WTC11 (cell line): ENCODE data around the gene ZFPM1. TPM values are rescaled to one million over a fixed set of nuclear protein-coding genes. Genes with fewer than 3 reads are reported as not detected.

Experiments used
- ATAC-seq: fragments of 200-7000 bp; cut with Tn5 transposase; 2 replicates; pipeline ENCODE4 v1.10.0; 2021; ENCODE audit warnings: mild to moderate bottlenecking, moderate library complexity
- CTCF ChIA-PET: fragments of 300-600 bp; sonication (Branson Sonifier 250); formaldehyde crosslinking; loops from one replicate; lab custom pipeline; 2021; ENCODE audit warnings: antibody characterized with exemption; lab: Charles Lee
- POLR2A ChIA-PET: fragments of 350-600 bp; sonication (Branson Sonifier 250); formaldehyde crosslinking; loops from one replicate; lab custom pipeline; 2021; ENCODE audit warnings: antibody characterized with exemption; lab: Charles Lee
- DNase-seq: peaks from one replicate; pipeline ENCODE4 v3.0.0; 2021; ENCODE audit warnings: low spot score
- H3K27ac Mint-ChIP-seq: 2 replicates; pipeline ENCODE4 v1.8.0; 2021; ENCODE audit warnings: mixed read lengths
- H3K27me3 Mint-ChIP-seq: 2 replicates; pipeline ENCODE4 v1.8.0; 2021; ENCODE audit warnings: low read depth, mild to moderate bottlenecking, moderate library complexity, mixed read lengths
- H3K36me3 Mint-ChIP-seq: 2 replicates; pipeline ENCODE4 v1.8.0; 2021; ENCODE audit warnings: mixed read lengths
- H3K4me1 Mint-ChIP-seq: 2 replicates; pipeline ENCODE4 v1.8.0; 2022; ENCODE audit warnings: mixed read lengths
- H3K4me3 Mint-ChIP-seq: 2 replicates; pipeline ENCODE4 v1.8.0; 2021; ENCODE audit warnings: mild to moderate bottlenecking, moderate library complexity, mixed read lengths
- H3K9me3 Mint-ChIP-seq: 2 replicates; pipeline ENCODE4 v1.8.0; 2021; ENCODE audit warnings: mixed read lengths
- ATF2 ChIP-seq: sonication (generic); formaldehyde crosslinking; IDR thresholded peaks from 2 replicates; pipeline ENCODE4 v1.8.1; 2022; ENCODE audit warnings: low read depth, missing genetic modification reagents, borderline replicate concordance
- CTCF ChIP-seq: fragments of 200-600 bp; IDR thresholded peaks from 2 replicates; pipeline ENCODE4 v1.8.0; 2022; ENCODE audit warnings: antibody characterized with exemption
- MYBL2 ChIP-seq: sonication (generic); formaldehyde crosslinking; IDR thresholded peaks from 2 replicates; pipeline ENCODE4 v1.8.1; 2023; ENCODE audit warnings: mild to moderate bottlenecking, moderate library complexity, missing genetic modification reagents
- NR3C1 ChIP-seq: sonication (generic); formaldehyde crosslinking; conservative IDR thresholded peaks from 2 replicates; pipeline ENCODE4 v1.8.1; 2023; ENCODE audit warnings: low read depth, mild to moderate bottlenecking, missing genetic modification reagents
- PRDM15 ChIP-seq: sonication (generic); formaldehyde crosslinking; IDR thresholded peaks from 2 replicates; pipeline ENCODE4 v1.8.0; 2022; ENCODE audit warnings: missing genetic modification reagents
- TCF7 ChIP-seq: sonication (generic); formaldehyde crosslinking; IDR thresholded peaks from 2 replicates; pipeline ENCODE4 v1.8.0; 2022; ENCODE audit warnings: mild to moderate bottlenecking, low read depth, missing genetic modification reagents, moderate library complexity
- ZNF263 ChIP-seq: sonication (generic); formaldehyde crosslinking; IDR thresholded peaks from 2 replicates; pipeline ENCODE4 v1.8.1; 2022; ENCODE audit warnings: low read depth, mild to moderate bottlenecking, moderate library complexity, missing genetic modification reagents
- ZNF416 ChIP-seq: fragments of 250-450 bp; sonication (Bioruptor Pico); IDR thresholded peaks from 2 replicates; pipeline ENCODE4 v1.9.0; 2021; ENCODE audit warnings: mild to moderate bottlenecking, inconsistent platforms
- ZNF671 ChIP-seq: fragments of 250-450 bp; sonication (Bioruptor Pico); IDR thresholded peaks from 2 replicates; pipeline ENCODE4 v1.8.0; 2021; ENCODE audit warnings: mild to moderate bottlenecking
- total RNA-seq: library from RNA; stranded (reverse); gene quantifications from 3 replicates; pipeline ENCODE4 v1.2.3, GENCODE V29; 2021
- TF ChIP-seq, protein P1 (sequence below): sonication (generic); formaldehyde crosslinking; IDR thresholded peaks from 2 replicates; pipeline ENCODE4 v1.8.0; 2022; ENCODE audit warnings: mild to moderate bottlenecking, missing genetic modification reagents
- TF ChIP-seq, protein P2 (sequence below): fragments of 250-450 bp; sonication (Bioruptor Pico); IDR thresholded peaks from 2 replicates; pipeline ENCODE4 v1.9.0; 2021; ENCODE audit warnings: mild to moderate bottlenecking
- TF ChIP-seq, protein P3 (sequence below): sonication (generic); formaldehyde crosslinking; IDR thresholded peaks from 2 replicates; pipeline ENCODE4 v1.8.1; 2022; ENCODE audit warnings: mild to moderate bottlenecking, missing genetic modification reagents, moderate library complexity, borderline replicate concordance

The ZFPM1 gene
- total RNA-seq, 1 experiment from 2014 or later = 9.3 TPM

DNA sequence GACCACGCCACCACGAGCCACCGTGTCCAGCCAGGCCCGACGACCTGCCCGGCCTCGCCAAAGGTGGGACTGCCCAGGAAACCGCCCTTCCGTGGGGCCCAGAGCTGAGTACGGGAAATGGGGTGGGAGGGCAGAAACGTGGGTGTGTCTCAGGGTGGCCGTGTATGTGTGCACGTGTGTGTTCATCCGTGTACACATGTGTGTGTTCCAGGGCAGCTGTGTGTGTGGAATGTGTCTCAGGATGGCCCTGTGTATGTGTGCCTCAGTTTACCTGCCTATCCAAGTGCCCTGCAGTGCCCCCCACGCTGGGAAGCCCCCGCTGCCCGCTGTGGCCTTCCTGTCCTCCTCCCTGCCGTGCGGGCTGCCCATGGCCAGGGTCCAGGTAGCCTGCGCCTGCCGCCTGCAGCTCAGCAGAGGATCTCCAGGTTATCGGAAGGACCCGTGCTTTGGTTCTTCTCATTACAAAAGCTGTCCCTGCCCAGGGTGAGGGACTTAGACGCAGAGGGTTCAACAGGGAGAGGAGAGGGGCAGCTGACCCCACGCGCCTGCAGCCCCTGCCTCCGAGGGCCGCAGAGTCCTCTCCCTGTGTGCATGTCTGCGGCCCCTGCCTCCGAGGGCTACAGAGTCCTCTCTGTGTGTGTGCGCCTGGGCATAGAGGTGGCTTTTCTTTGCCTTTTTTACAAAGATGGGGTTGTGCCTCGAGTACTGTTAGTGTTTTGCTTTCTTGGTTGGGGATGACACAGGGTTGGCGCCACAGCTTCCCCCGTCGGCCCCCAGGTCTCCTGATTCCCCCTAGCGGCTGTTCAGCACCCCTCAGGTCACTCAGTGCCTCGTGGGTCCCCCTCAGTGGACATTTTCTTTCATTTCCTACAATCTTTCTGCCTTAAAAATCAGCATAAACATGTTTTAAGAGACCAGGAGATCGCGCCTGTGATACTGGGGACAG, 46.7 kb upstream of the ZFPM1 start:
- H3K4me1 Mint-ChIP-seq = no peaks in the 10 kb centered on the region
- H3K9me3 Mint-ChIP-seq = peaks cover 7% of the 10 kb centered on the region; the same call in 1 of the 2 replicates
- peak; percentile 60; the same call in 1 of the 2 replicates for ATAC-seq
- H3K4me3 Mint-ChIP-seq = no peak overlapping the region
- peak overlapping the region; percentile 55; the same call in 1 of the 2 replicates for H3K27ac Mint-ChIP-seq
- POLR2A ChIA-PET = no interaction called here
- CTCF ChIA-PET = interaction anchor here (0.8 to 3.1 kb wide), 8 partner anchors 18 to 127 kb away, joined by 3 to 16 read pairs (median 4); no protein-coding TSS in a partner anchor
- no peak for TF ChIP-seq TCF7
- TF ChIP-seq, protein P1, sequence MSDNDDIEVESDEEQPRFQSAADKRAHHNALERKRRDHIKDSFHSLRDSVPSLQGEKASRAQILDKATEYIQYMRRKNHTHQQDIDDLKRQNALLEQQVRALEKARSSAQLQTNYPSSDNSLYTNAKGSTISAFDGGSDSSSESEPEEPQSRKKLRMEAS = no peak
- no peak for TF ChIP-seq PRDM15 (CRISPR knock-in tag)
- no peak for TF ChIP-seq NR3C1 (CRISPR knock-in tag)
- TF ChIP-seq, protein P2, sequence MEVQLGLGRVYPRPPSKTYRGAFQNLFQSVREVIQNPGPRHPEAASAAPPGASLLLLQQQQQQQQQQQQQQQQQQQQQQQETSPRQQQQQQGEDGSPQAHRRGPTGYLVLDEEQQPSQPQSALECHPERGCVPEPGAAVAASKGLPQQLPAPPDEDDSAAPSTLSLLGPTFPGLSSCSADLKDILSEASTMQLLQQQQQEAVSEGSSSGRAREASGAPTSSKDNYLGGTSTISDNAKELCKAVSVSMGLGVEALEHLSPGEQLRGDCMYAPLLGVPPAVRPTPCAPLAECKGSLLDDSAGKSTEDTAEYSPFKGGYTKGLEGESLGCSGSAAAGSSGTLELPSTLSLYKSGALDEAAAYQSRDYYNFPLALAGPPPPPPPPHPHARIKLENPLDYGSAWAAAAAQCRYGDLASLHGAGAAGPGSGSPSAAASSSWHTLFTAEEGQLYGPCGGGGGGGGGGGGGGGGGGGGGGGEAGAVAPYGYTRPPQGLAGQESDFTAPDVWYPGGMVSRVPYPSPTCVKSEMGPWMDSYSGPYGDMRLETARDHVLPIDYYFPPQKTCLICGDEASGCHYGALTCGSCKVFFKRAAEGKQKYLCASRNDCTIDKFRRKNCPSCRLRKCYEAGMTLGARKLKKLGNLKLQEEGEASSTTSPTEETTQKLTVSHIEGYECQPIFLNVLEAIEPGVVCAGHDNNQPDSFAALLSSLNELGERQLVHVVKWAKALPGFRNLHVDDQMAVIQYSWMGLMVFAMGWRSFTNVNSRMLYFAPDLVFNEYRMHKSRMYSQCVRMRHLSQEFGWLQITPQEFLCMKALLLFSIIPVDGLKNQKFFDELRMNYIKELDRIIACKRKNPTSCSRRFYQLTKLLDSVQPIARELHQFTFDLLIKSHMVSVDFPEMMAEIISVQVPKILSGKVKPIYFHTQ (CRISPR knock-in tag) = no peak
- no peak for TF ChIP-seq ZNF263 (CRISPR knock-in tag)
- H3K36me3 Mint-ChIP-seq = no peaks in the 10 kb centered on the region
- no peak for DNase-seq
- H3K27me3 Mint-ChIP-seq = no peaks in the 10 kb centered on the region; the same call in 1 of the 2 replicates

GRCh38 chr16:88407042-88407420, 46.0 kb upstream of the ZFPM1 start:
- Mint-ChIP-seq H3K27me3 (no peaks in the 10 kb centered on the region; the same call in 1 of the 2 replicates), H3K36me3 (no peaks in the 10 kb centered on the region), H3K4me1 (no peaks in the 10 kb centered on the region), H3K9me3 (peaks cover under 1% of the 10 kb centered on the region; the same call in 1 of the 2 replicates), H3K27ac (peak overlapping the region; percentile 55; the same call in 1 of the 2 replicates), H3K4me3 (no peak overlapping the region)
- no peak for ATAC-seq
- ChIA-PET CTCF (interaction anchor here (0.6 to 3.1 kb wide), 9 partner anchors 19 to 161 kb away, joined by 3 to 16 read pairs (median 3); no protein-coding TSS in a partner anchor), POLR2A (no interaction called here)
- no peak for TF ChIP-seq CTCF
- TF ChIP-seq ZNF671 = no peak
- TF ChIP-seq, protein P3, sequence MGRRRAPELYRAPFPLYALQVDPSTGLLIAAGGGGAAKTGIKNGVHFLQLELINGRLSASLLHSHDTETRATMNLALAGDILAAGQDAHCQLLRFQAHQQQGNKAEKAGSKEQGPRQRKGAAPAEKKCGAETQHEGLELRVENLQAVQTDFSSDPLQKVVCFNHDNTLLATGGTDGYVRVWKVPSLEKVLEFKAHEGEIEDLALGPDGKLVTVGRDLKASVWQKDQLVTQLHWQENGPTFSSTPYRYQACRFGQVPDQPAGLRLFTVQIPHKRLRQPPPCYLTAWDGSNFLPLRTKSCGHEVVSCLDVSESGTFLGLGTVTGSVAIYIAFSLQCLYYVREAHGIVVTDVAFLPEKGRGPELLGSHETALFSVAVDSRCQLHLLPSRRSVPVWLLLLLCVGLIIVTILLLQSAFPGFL (CRISPR knock-in tag) = no peak
- TF ChIP-seq MYBL2 (CRISPR knock-in tag) = no peak
- no peak for TF ChIP-seq ATF2 (CRISPR knock-in tag)
- no peak for TF ChIP-seq ZNF416 (CRISPR knock-in tag)
- DNase-seq = no peak
